RWPE2 (cell line): ENCODE data around the gene VWF.

Experiments
- ATAC-seq: fragments of 200-7000 bp; cut with Tn5 transposase; 3 replicates; pipeline ENCODE4 v1.9.1; 2021; ENCODE audit warnings: low read depth
- DNase-seq: peaks from one replicate; pipeline ENCODE4 v3.0.0-alpha.2; 2020; ENCODE audit warnings: low spot score
- H3K27ac ChIP-seq: fragments of 450-650 bp; 2 replicates; pipeline ENCODE4 v1.5.1; 2017; ENCODE audit warnings: mild to moderate bottlenecking; ENCODE audit not compliant: poor library complexity, severe bottlenecking
- H3K27me3 ChIP-seq: fragments of 250-450 bp; sonication (Bioruptor Pico); 2 replicates; pipeline ENCODE4 v1.5.1; 2021; ENCODE audit warnings: mild to moderate bottlenecking, moderate library complexity; ENCODE audit not compliant: insufficient read depth, poor library complexity, severe bottlenecking
- H3K36me3 ChIP-seq: fragments of 250-450 bp; sonication (Bioruptor Pico); 2 replicates; pipeline ENCODE4 v1.5.1; 2020; ENCODE audit warnings: low read depth, mild to moderate bottlenecking, moderate library complexity
- H3K4me1 ChIP-seq: fragments of 250-450 bp; sonication (Bioruptor Pico); 2 replicates; pipeline ENCODE4 v1.5.1; 2021; ENCODE audit warnings: mild to moderate bottlenecking, moderate library complexity; ENCODE audit not compliant: insufficient read depth, poor library complexity, severe bottlenecking
- H3K4me3 ChIP-seq: fragments of 250-450 bp; sonication (Bioruptor Pico); 2 replicates; pipeline ENCODE4 v1.5.1; 2021; ENCODE audit warnings: mild to moderate bottlenecking, moderate library complexity; ENCODE audit not compliant: severe bottlenecking
- H3K9me3 ChIP-seq: fragments of 250-450 bp; sonication (Bioruptor Pico); 2 replicates; pipeline ENCODE4 v1.5.1; 2021; ENCODE audit warnings: mild to moderate bottlenecking, moderate library complexity; ENCODE audit not compliant: severe bottlenecking
- CTCF ChIP-seq: fragments of 450-650 bp; IDR thresholded peaks from one replicate; pipeline ENCODE4 v1.5.1; 2017; ENCODE audit warnings: mild to moderate bottlenecking, moderate library complexity; ENCODE audit not compliant: poor library complexity, severe bottlenecking

The VWF gene

GRCh38 chr12:6167327-6168280, 43.1 kb upstream of the VWF start:
- no peak overlapping the region for H3K4me3 ChIP-seq
- TF ChIP-seq CTCF = no peak
- H3K9me3 ChIP-seq = no peaks in the 10 kb centered on the region
- ATAC-seq (peak; percentile 88), DNase-seq (no peak)
- no peaks in the 10 kb centered on the region for H3K27me3 ChIP-seq
- H3K27ac ChIP-seq = peak overlapping the region; percentile 95
- no peaks in the 10 kb centered on the region for H3K36me3 ChIP-seq
- peaks cover 20% of the 10 kb centered on the region for H3K4me1 ChIP-seq

- H3K36me3 ChIP-seq = no peaks in the 10 kb centered on the region
- peaks cover 20% of the 10 kb centered on the region for H3K4me1 ChIP-seq
- H3K27me3 ChIP-seq = no peaks in the 10 kb centered on the region
- no peak overlapping the region for H3K4me3 ChIP-seq
- DNase-seq (no peak), ATAC-seq (no peak)
- no peaks in the 10 kb centered on the region for H3K9me3 ChIP-seq
- H3K27ac ChIP-seq = peak overlapping the region; percentile 95
- TF ChIP-seq CTCF = no peak
Observed at GRCh38 chr12:6166808-6167207, 42.3 kb upstream of the VWF start.

DNA sequence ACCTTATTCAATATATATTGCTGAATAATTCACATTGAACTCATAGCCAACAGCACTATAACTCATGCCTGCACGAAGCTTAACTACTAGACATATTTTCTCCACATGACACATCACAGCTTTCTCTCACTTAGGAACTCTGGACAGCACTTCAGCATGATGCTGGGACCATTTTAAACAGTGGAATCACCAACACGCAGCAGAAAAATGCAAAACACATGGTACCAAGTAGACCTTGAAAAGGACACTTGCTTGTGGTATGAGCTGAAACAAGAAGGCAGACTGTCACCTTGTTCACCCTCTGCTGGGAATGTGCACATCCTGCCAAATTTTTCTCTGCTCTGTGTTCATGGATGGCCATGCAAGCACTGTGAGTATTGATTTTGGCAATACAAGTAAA, 40.9 kb upstream of the VWF start:
- H3K9me3 ChIP-seq = no peaks in the 10 kb centered on the region

GRCh38 chr12:6163416-6164060, 39.1 kb upstream of the VWF start:
- H3K4me1 ChIP-seq = peaks cover 19% of the 10 kb centered on the region
- ATAC-seq (no peak), DNase-seq (no peak)
- no peaks in the 10 kb centered on the region for H3K36me3 ChIP-seq
- H3K27ac ChIP-seq = no peak overlapping the region
- no peaks in the 10 kb centered on the region for H3K9me3 ChIP-seq
- H3K4me3 ChIP-seq = no peak overlapping the region
- no peaks in the 10 kb centered on the region for H3K27me3 ChIP-seq
- no peak for TF ChIP-seq CTCF

More for the DNA sequence above, 40.9 kb upstream of the VWF start:
- Histone ChIP-seq H3K4me3 (no peak overlapping the region), H3K27ac (no peak overlapping the region), H3K4me1 (peaks cover 20% of the 10 kb centered on the region), H3K27me3 (no peaks in the 10 kb centered on the region), H3K36me3 (no peaks in the 10 kb centered on the region)
- ATAC-seq = no peak
- no peak for TF ChIP-seq CTCF
- DNase-seq = no peak
